GM23338 (cell line): ENCODE results near the gene COL18A1. TPM values are rescaled to one million over a fixed set of nuclear protein-coding genes. Genes with fewer than 3 reads are reported as not detected.

ENCODE experiments used
- ATAC-seq: fragments of 200-7000 bp; cut with Tn5 transposase; 3 replicates; pipeline ENCODE4 v1.9.1; 2020
- DNase-seq: peaks from one replicate; pipeline ENCODE4 v3.0.0-alpha.2; 2015; ENCODE audit warnings: low spot score
- H2AFZ ChIP-seq: fragments of 200-600 bp; sonication (generic); 2 replicates; pipeline ENCODE4 v1.8.0; 2016; ENCODE audit warnings: antibody characterized with exemption, mild to moderate bottlenecking, moderate library complexity
- H3F3A ChIP-seq: fragments of 200-600 bp; sonication (generic); replicated peaks from 2 replicates; pipeline ENCODE4 v1.8.0; 2017; ENCODE audit warnings: antibody characterized with exemption, mixed run types, low read depth
- H3K27ac ChIP-seq: fragments of 200-600 bp; sonication (generic); 2 replicates; pipeline ENCODE4 v1.6.1; 2016; ENCODE audit warnings: low read depth
- H3K27me3 ChIP-seq: fragments of 200-600 bp; sonication (generic); 2 replicates; pipeline ENCODE4 v1.8.0; 2016; ENCODE audit warnings: mild to moderate bottlenecking, mixed run types, moderate library complexity; ENCODE audit not compliant: insufficient read depth
- H3K36me3 ChIP-seq: fragments of 200-600 bp; sonication (generic); 2 replicates; pipeline ENCODE4 v1.8.0; 2016; ENCODE audit warnings: mild to moderate bottlenecking; ENCODE audit not compliant: insufficient read depth
- H3K4me1 ChIP-seq: fragments of 200-600 bp; sonication (generic); 2 replicates; pipeline ENCODE4 v1.8.0; 2016; ENCODE audit warnings: mild to moderate bottlenecking, moderate library complexity; ENCODE audit not compliant: insufficient read depth
- H3K4me2 ChIP-seq: fragments of 200-600 bp; sonication (generic); 2 replicates; pipeline ENCODE4 v1.7.1; 2017; ENCODE audit warnings: mixed run types
- H3K4me3 ChIP-seq: fragments of 200-600 bp; sonication (generic); 2 replicates; pipeline ENCODE4 v1.6.1; 2016; ENCODE audit warnings: mixed run types
- H3K79me2 ChIP-seq: fragments of 200-600 bp; sonication (generic); replicated peaks from 2 replicates; pipeline ENCODE4 v1.8.0; 2017; ENCODE audit warnings: mild to moderate bottlenecking; ENCODE audit not compliant: insufficient read depth
- H3K9me2 ChIP-seq: fragments of 200-600 bp; sonication (generic); 2 replicates; pipeline ENCODE4 v1.8.0; 2017; ENCODE audit not compliant: insufficient read depth
- H4K20me1 ChIP-seq: fragments of 200-600 bp; sonication (generic); replicated peaks from 2 replicates; pipeline ENCODE4 v1.8.0; 2017; ENCODE audit warnings: mild to moderate bottlenecking; ENCODE audit not compliant: insufficient read depth
- H3K27ac Mint-ChIP-seq: 2 replicates; pipeline ENCODE4 v1.8.0; 2020; ENCODE audit warnings: inconsistent platforms, mild to moderate bottlenecking, moderate library complexity, mixed read lengths
- H3K27me3 Mint-ChIP-seq: 3 replicates; pipeline ENCODE4 v1.8.0; 2022; ENCODE audit warnings: low read depth, mild to moderate bottlenecking, moderate library complexity, mixed read lengths, inconsistent platforms; ENCODE audit not compliant: insufficient read depth, poor library complexity
- H3K36me3 Mint-ChIP-seq: 3 replicates; pipeline ENCODE4 v1.8.0; 2021; ENCODE audit warnings: low read depth, mild to moderate bottlenecking, inconsistent platforms, moderate library complexity, mixed read lengths
- H3K4me1 Mint-ChIP-seq: 3 replicates; pipeline ENCODE4 v1.8.0; 2020; ENCODE audit warnings: mild to moderate bottlenecking, inconsistent platforms, mixed read lengths
- H3K4me3 Mint-ChIP-seq: 3 replicates; pipeline ENCODE4 v1.8.0; 2021; ENCODE audit warnings: moderate library complexity, mild to moderate bottlenecking, inconsistent platforms, mixed read lengths
- H3K9me3 Mint-ChIP-seq: 3 replicates; pipeline ENCODE4 v1.8.0; 2020; ENCODE audit warnings: moderate library complexity, mild to moderate bottlenecking, inconsistent platforms, mixed read lengths
- CREB1 ChIP-seq: fragments of 250-450 bp; sonication (Bioruptor Pico); IDR thresholded peaks from 2 replicates; pipeline ENCODE4 v1.5.0; 2020; ENCODE audit warnings: low read depth, mild to moderate bottlenecking, moderate library complexity
- CTCF ChIP-seq, 2 experiments: fragments of 200-600 bp in 1 of 2; sonication (generic) in 1 of 2; conservative IDR thresholded peaks; 2 replicates each; pipeline versions ENCODE4 v1.5.1 to v1.6.1; 2016 to 2017; ENCODE audit warnings: antibody characterized with exemption in 2 of 2, low read depth in 2 of 2, mild to moderate bottlenecking in 2 of 2, moderate library complexity in 1 of 2
- ETS1 ChIP-seq: IDR thresholded peaks from 2 replicates; pipeline ENCODE4 v1.6.1; 2016; ENCODE audit warnings: antibody characterized with exemption
- EZH2 ChIP-seq: fragments of 200-600 bp; sonication (generic); IDR thresholded peaks from one replicate; pipeline ENCODE4 v1.8.0; 2017; ENCODE audit warnings: antibody characterized with exemption, mild to moderate bottlenecking, low read depth; ENCODE audit not compliant: unreplicated experiment
- EZH2phosphoT487 ChIP-seq: fragments of 200-600 bp; sonication (generic); IDR thresholded peaks from one replicate; pipeline ENCODE4 v1.8.1; 2018; ENCODE audit warnings: antibody characterized with exemption; ENCODE audit not compliant: unreplicated experiment
- JUNB ChIP-seq: IDR thresholded peaks from one replicate; pipeline ENCODE4 v1.6.1; 2016; ENCODE audit warnings: antibody characterized with exemption; ENCODE audit not compliant: unreplicated experiment
- NANOG ChIP-seq: IDR thresholded peaks from 2 replicates; pipeline ENCODE4 v1.6.1; 2016; ENCODE audit warnings: antibody characterized with exemption, borderline replicate concordance
- POLR2AphosphoS5 ChIP-seq: IDR thresholded peaks from 2 replicates; pipeline ENCODE4 v1.6.1; 2016; ENCODE audit warnings: antibody characterized with exemption, low read depth
- REST ChIP-seq: IDR thresholded peaks from one replicate; pipeline ENCODE4 v1.6.1; 2018; ENCODE audit warnings: antibody characterized with exemption; ENCODE audit not compliant: unreplicated experiment
- STAT1 ChIP-seq: IDR thresholded peaks from one replicate; pipeline ENCODE4 v1.6.1; 2016; ENCODE audit warnings: antibody characterized with exemption; ENCODE audit not compliant: unreplicated experiment
- ZNF114 ChIP-seq: fragments of 250-450 bp; sonication (Bioruptor Pico); IDR thresholded peaks from 2 replicates; pipeline ENCODE4 v1.5.0; 2020; ENCODE audit warnings: mild to moderate bottlenecking, moderate library complexity
- ZNF331 ChIP-seq: fragments of 250-450 bp; sonication (Bioruptor Pico); IDR thresholded peaks from 2 replicates; pipeline ENCODE4 v1.5.0; 2020; ENCODE audit warnings: low read depth, mild to moderate bottlenecking, moderate library complexity
- ZNF462 ChIP-seq: fragments of 250-450 bp; sonication (Bioruptor Pico); IDR thresholded peaks from 2 replicates; pipeline ENCODE4 v1.5.0; 2020; ENCODE audit warnings: mild to moderate bottlenecking, moderate library complexity
- polyA plus RNA-seq: library from polyadenylated mRNA; unstranded; fragments of >200 nt; fragmentation: Nextera tagmentation; extraction: Ambion mirVana; gene quantifications from 2 replicates; pipeline ENCODE4 v1.2.1, GENCODE V29; 2016
- total RNA-seq: library from RNA; depleted of rRNA; stranded (reverse); fragments of >200 nt; shearing (Covaris generic); gene quantifications from 2 replicates; pipeline ENCODE4 v1.2.3, GENCODE V29; 2014

The COL18A1 gene
- total and polyA plus RNA-seq, 2 experiments from 2014 or later, result 38.4 to 430 TPM

GRCh38 chr21:45493401-45494001, 88.5 kb downstream of the COL18A1 start:
- no peak for DNase-seq
- no peak overlapping the region for H3K4me3 Mint-ChIP-seq
- peaks cover 5% of the 10 kb centered on the region for H3K4me1 Mint-ChIP-seq
- no peak overlapping the region for H3K27ac ChIP-seq
- H3K4me2 ChIP-seq, result no peak overlapping the region
- H2AFZ ChIP-seq, result no peak overlapping the region
- H3F3A ChIP-seq, result 0 out of 2 replicates have a peak, but pooled peaks cover 5% of the 10 kb centered on the region
- H3K27ac Mint-ChIP-seq, result no peak overlapping the region
- no peak for TF ChIP-seq ETS1
- no peak for TF ChIP-seq NANOG
- TF ChIP-seq EZH2, result no peak
- TF ChIP-seq ZNF331 (CRISPR knock-in tag), result no peak
- TF ChIP-seq POLR2AphosphoS5, result no peak
- TF ChIP-seq EZH2phosphoT487, result no peak
- TF ChIP-seq ZNF462, result no peak
- no peak for TF ChIP-seq ZNF114
- no peak for TF ChIP-seq CTCF (conservative IDR thresholded peaks at IDR 0.05; ENCODE audit: low read depth in 2 of 2)
- TF ChIP-seq JUNB, result no peak
- no peak for TF ChIP-seq REST
- no peak for TF ChIP-seq STAT1
- no peak for TF ChIP-seq CREB1 (CRISPR knock-in tag)
- peaks cover 9% of the 10 kb centered on the region; the same call in 1 of the 2 replicates for H3K36me3 ChIP-seq
- peaks cover 45% of the 10 kb centered on the region for H3K36me3 Mint-ChIP-seq
- no peak for ATAC-seq
- peaks cover 2% of the 10 kb centered on the region for H3K4me1 ChIP-seq
- H3K27me3 ChIP-seq, result no peaks in the 10 kb centered on the region
- no peaks in the 10 kb centered on the region for H3K9me3 Mint-ChIP-seq
- H3K79me2 ChIP-seq, result no peaks in the 10 kb centered on the region
- H3K27me3 Mint-ChIP-seq, result peaks cover 11% of the 10 kb centered on the region
- no peak overlapping the region for H3K4me3 ChIP-seq
- H4K20me1 ChIP-seq, result no peaks in the 10 kb centered on the region; the same call in 1 of the 2 replicates
- no peaks in the 10 kb centered on the region for H3K9me2 ChIP-seq
